K562 (cell line): ENCODE measurements around the gene PELI1. TPM values are rescaled to one million over a fixed set of nuclear protein-coding genes. Genes with fewer than 3 reads are reported as not detected.
A peak's percentile ranks its signal among the peaks of the same experiment; 100 is the strongest.

Experiments used
- ATAC-seq: fragments of 200-7000 bp; cut with Tn5 transposase; 3 replicates; pipeline ENCODE4 v1.9.1; 2020; ENCODE audit warnings: moderate library complexity
- BruUV-seq: library from RNA; stranded (reverse); fragments of 400-500 nt; replicated peaks from 2 replicates; lab custom pipeline; 2021; lab: Mats Ljungman, UMichigan
- CTCF ChIA-PET: fragments of 300-600 bp; formaldehyde crosslinking; extraction: SDS; loops from one replicate; lab custom pipeline; 2021; ENCODE audit warnings: low intra/inter-chr PET ratio; lab: Yijun Ruan, JAX
- POLR2A ChIA-PET: fragments of 300-600, 350-650 bp; sonication (Branson Sonifier 250); formaldehyde crosslinking; extraction: SDS; loops from one replicate; lab custom pipeline; 2021; ENCODE audit warnings: antibody characterized with exemption, inconsistent platforms; lab: Yijun Ruan, JAX
- DNase-seq, 4 experiments: peaks; one replicate each; pipeline versions ENCODE4 v3.0.0 to v3.0.0-alpha.2; 2011 to 2018; ENCODE audit warnings: low spot score in 3 of 4, mixed read lengths in 3 of 4; ENCODE audit errors: extremely low read depth in 1 of 4
- FAIRE-seq: peaks from 2 replicates; lab custom pipeline; 2011; peaks lifted over from hg19 to GRCh38; lab: Jason Lieb, UNC
- H2AFZ ChIP-seq: 2 replicates; pipeline ENCODE4 v1.6.0; 2011; ENCODE audit warnings: low read depth, low read length, control low read depth, inconsistent platforms
- H3K27ac ChIP-seq: fragments of 200-600 bp; 3 replicates; pipeline ENCODE4 v1.8.0; 2011; ENCODE audit warnings: low read depth, mild to moderate bottlenecking, control low read depth, inconsistent platforms, low read length, moderate library complexity, mixed read lengths; ENCODE audit errors: extremely low read depth
- H3K27me3 ChIP-seq, 2 experiments: fragments of 300-600 bp in 1 of 2; 2 replicates in 1 of 2; 3 replicates in 1 of 2; pipeline versions ENCODE4 v1.6.0 to v1.8.0; 2011; ENCODE audit warnings: inconsistent platforms in 2 of 2, low read length in 2 of 2, mild to moderate bottlenecking in 1 of 2, mixed read lengths in 1 of 2, moderate library complexity in 1 of 2; ENCODE audit not compliant: control insufficient read depth in 2 of 2, insufficient read depth in 2 of 2
- H3K36me3 ChIP-seq: fragments of 300-600 bp; 3 replicates; pipeline ENCODE4 v1.8.0; 2011; ENCODE audit warnings: mild to moderate bottlenecking, low read length, inconsistent platforms; ENCODE audit not compliant: control insufficient read depth, insufficient read depth
- H3K4me1 ChIP-seq, 2 experiments: fragments of 200-600 bp in 1 of 2; replicated peaks in 1 of 2; 2 replicates in 1 of 2; 3 replicates in 1 of 2; pipeline versions ENCODE4 v1.5.1 to v1.8.0; 2011; ENCODE audit warnings: inconsistent platforms in 2 of 2, low read length in 2 of 2, mild to moderate bottlenecking in 1 of 2, mixed read lengths in 1 of 2, moderate library complexity in 1 of 2; ENCODE audit not compliant: control insufficient read depth in 2 of 2, insufficient read depth in 2 of 2
- H3K4me2 ChIP-seq: 2 replicates; pipeline ENCODE4 v1.6.1; 2011; ENCODE audit warnings: low read length, control low read depth, inconsistent platforms, mixed read lengths; ENCODE audit not compliant: insufficient read depth
- H3K4me3 ChIP-seq: fragments of 200-600 bp; sonication (generic), shearing (Covaris generic); 2 replicates; pipeline ENCODE4 v1.5.1; 2016; ENCODE audit warnings: control low read depth, inconsistent platforms
- H3K79me2 ChIP-seq: fragments of 200-600 bp; 3 replicates; pipeline ENCODE4 v1.8.0; 2011; ENCODE audit warnings: low read length, inconsistent platforms; ENCODE audit not compliant: control insufficient read depth, insufficient read depth
- H3K9ac ChIP-seq, 2 experiments: 2 replicates each; pipeline versions ENCODE4 v1.6.0 to v1.6.1; 2011; ENCODE audit warnings: low read depth in 2 of 2, low read length in 2 of 2, control low read depth in 1 of 2, inconsistent platforms in 1 of 2, mild to moderate bottlenecking in 1 of 2, mixed read lengths in 1 of 2; ENCODE audit not compliant: insufficient read depth in 1 of 2
- H3K9me1 ChIP-seq: one replicate; pipeline ENCODE4 v1.6.0; 2011; ENCODE audit warnings: inconsistent platforms, mild to moderate bottlenecking, low read length, moderate library complexity; ENCODE audit not compliant: control insufficient read depth, insufficient read depth
- H3K9me3 ChIP-seq: replicated peaks from 2 replicates; pipeline ENCODE4 v1.5.1; 2011; ENCODE audit warnings: low read depth, low read length, inconsistent platforms; ENCODE audit not compliant: control insufficient read depth, insufficient read depth
- H4K20me1 ChIP-seq: replicated peaks from 2 replicates; pipeline ENCODE4 v1.6.1; 2011; ENCODE audit warnings: low read length, inconsistent platforms, mixed read lengths; ENCODE audit not compliant: control insufficient read depth, insufficient read depth
- GTF2A2 ChIP-seq: IDR thresholded peaks from 2 replicates; pipeline ENCODE4 v1.6.1; 2016; ENCODE audit warnings: mild to moderate bottlenecking, missing genetic modification characterization, missing compliant biosample characterization
- HIVEP1 ChIP-seq: fragments of 250-450 bp; sonication (Bioruptor Pico); IDR thresholded peaks from 2 replicates; pipeline ENCODE4 v1.4.0; 2020; ENCODE audit warnings: mild to moderate bottlenecking
- HMG20A ChIP-seq: fragments of 450-650 bp; formaldehyde crosslinking; conservative IDR thresholded peaks from 2 replicates; pipeline ENCODE4 v1.4.0; 2020; ENCODE audit warnings: mild to moderate bottlenecking, mixed read lengths
- ID3 ChIP-seq, 2 experiments: fragments of 250-450 bp in 1 of 2; fragments of 450-650 bp in 1 of 2; sonication (Bioruptor Pico) in 1 of 2; IDR thresholded peaks; 2 replicates each; pipeline versions ENCODE4 v1.6.1 to v1.8.0; 2016 to 2021; ENCODE audit warnings: mild to moderate bottlenecking in 2 of 2, moderate library complexity in 2 of 2, missing compliant biosample characterization in 1 of 2, missing genetic modification characterization in 1 of 2
- MLX ChIP-seq, 2 experiments: fragments of 450-650 bp in 1 of 2; sonication (generic) in 1 of 2; formaldehyde crosslinking; conservative IDR thresholded peaks; 2 replicates each; pipeline versions ENCODE4 v1.4.0 to v1.8.1; 2020 to 2022; ENCODE audit warnings: mild to moderate bottlenecking in 1 of 2, missing genetic modification reagents in 1 of 2
- NCOR1 ChIP-seq: fragments of 450-650 bp; IDR thresholded peaks from 2 replicates; pipeline ENCODE4 v1.6.1; 2016; ENCODE audit warnings: mild to moderate bottlenecking, moderate library complexity
- PML ChIP-seq: IDR thresholded peaks from 2 replicates; pipeline ENCODE4 v1.6.1; 2012; ENCODE audit warnings: low read length, inconsistent platforms
- POLR2AphosphoS2 ChIP-seq: IDR thresholded peaks from 2 replicates; pipeline ENCODE4 v1.6.1; 2012; ENCODE audit warnings: low read length, improper control_type of control experiment
- SMARCA5 ChIP-seq: fragments of 450-650 bp; IDR thresholded peaks from 2 replicates; pipeline ENCODE4 v1.6.1; 2016
- SMC3 ChIP-seq: conservative IDR thresholded peaks from 2 replicates; pipeline ENCODE4 v1.6.1; 2011; ENCODE audit warnings: low read depth, low read length, improper control_type of control experiment; ENCODE audit not compliant: insufficient read depth
- STAG1 ChIP-seq: sonication (generic); formaldehyde crosslinking; IDR thresholded peaks from 2 replicates; pipeline ENCODE4 v1.5.0; 2020; ENCODE audit warnings: missing genetic modification reagents, borderline replicate concordance
- SUPT5H ChIP-seq: fragments of 450-650 bp; IDR thresholded peaks from 2 replicates; pipeline ENCODE4 v1.6.1; 2016
- TFAM ChIP-seq: fragments of 250-450 bp; sonication (Bioruptor Pico); conservative IDR thresholded peaks from 2 replicates; pipeline ENCODE4 v1.5.0; 2021; ENCODE audit warnings: mild to moderate bottlenecking, moderate library complexity
- ZNF253 ChIP-seq: fragments of 250-450 bp; sonication (Bioruptor Pico); conservative IDR thresholded peaks from 2 replicates; pipeline ENCODE4 v1.6.1; 2021; ENCODE audit warnings: mild to moderate bottlenecking
- ZNF785 ChIP-seq: fragments of 250-450 bp; sonication (Bioruptor Pico); IDR thresholded peaks from 2 replicates; pipeline ENCODE4 v1.4.0; 2020; ENCODE audit warnings: mild to moderate bottlenecking
- WGBS: fragments of 100-300 bp; shearing (Covaris generic); methylation state at CpG from one replicate; pipeline ENCODE4 v1.1.6; 2016; ENCODE audit warnings: low coverage, mixed read lengths; ENCODE audit not compliant: insufficient coverage; ENCODE audit errors: missing lambda C conversion rate; 5-methylcytosine and 5-hydroxymethylcytosine counted together
- in situ Hi-C: fragments of 300-500 bp; cut with MboI; formaldehyde crosslinking; loops from 4 replicates; pipeline ENCODE4 v1.15.0; 2018; ENCODE audit warnings: inconsistent platforms, mixed read lengths
- intact Hi-C: fragments of 100-400 bp; cut with micrococcal nuclease; formaldehyde crosslinking; loops from 2 replicates; pipeline ENCODE4 v1.14.2; 2022
- polyA plus RNA-seq, 8 experiments: library from polyadenylated mRNA; depleted of rRNA in 4 of 8; stranded (reverse) in 5 of 8; unstranded in 3 of 8; fragments of >200 nt; fragmentation: Nextera tagmentation in 2 of 8; fragmentation: Illumina TruSeq in 1 of 8; extraction: Ambion mirVana in 2 of 8; extraction: Trizol in 1 of 8; gene quantifications; 2 replicates each; pipeline versions ENCODE4 v1.2.1 to v1.2.3, GENCODE V29; 2011 to 2014; ENCODE audit warnings: inconsistent platforms in 1 of 8, missing spikeins in 1 of 8
- total RNA-seq, 7 experiments: library from RNA; depleted of rRNA in 6 of 7; stranded (reverse); fragments of >200 nt in 6 of 7; fragmentation: Illumina TruSeq in 2 of 7; extraction: Trizol in 2 of 7; gene quantifications; 2 replicates each; pipeline versions ENCODE4 v1.2.1 to v1.2.3, GENCODE V29; 2011 to 2021; ENCODE audit warnings: low replicate concordance in 1 of 7
- TF ChIP-seq, protein P1 (sequence below), 2 experiments: fragments of 450-650 bp; conservative IDR thresholded peaks; 2 replicates each; pipeline ENCODE4 v1.6.1; 2017; ENCODE audit warnings: mild to moderate bottlenecking in 2 of 2, moderate library complexity in 2 of 2

The PELI1 gene
- total and polyA plus RNA-seq, 9 of the 15 experiments (the other 6 are each of a cell fraction or from before 2014, with no cell fraction given): 3.3 to 19.2 (median 12.5) TPM

- DNase-seq (no peak), FAIRE-seq (no peak), ATAC-seq (peak; percentile 53)
- Histone ChIP-seq H3K4me1 (peaks cover 0 to 18% of the 10 kb centered on the region in 2 experiments; a peak in 2 of 5 replicates), H3K4me2 (no peak overlapping the region), H3K27me3 (no peaks in the 10 kb centered on the region), H4K20me1 (no peaks in the 10 kb centered on the region), H3K9me3 (no peaks in the 10 kb centered on the region), H3K9me1 (no peaks in the 10 kb centered on the region), H3K27ac (no peak overlapping the region), H3K79me2 (peaks cover 11% of the 10 kb centered on the region; the same call in 2 of the 3 replicates), H3K36me3 (no peaks in the 10 kb centered on the region), H3K9ac (no peak overlapping the region), H3K4me3 (no peak overlapping the region)
- POLR2A ChIA-PET: interaction anchor here (1.0 to 1.4 kb wide), 2 partner anchors 8 to 13 kb away, joined by 3 to 5 read pairs; no protein-coding TSS in a partner anchor
- in situ Hi-C loops: no loop called here
- 43% methylated on average over 1 of the region's 1 CpG for WGBS
- CTCF ChIA-PET: no interaction called here
- intact Hi-C loops: no loop called here
- BruUV-seq: no TSS peak
- no peak for TF ChIP-seq HIVEP1 (CRISPR knock-in tag)
- no peak for TF ChIP-seq HMG20A (CRISPR knock-in tag)
- no peak for TF ChIP-seq GTF2A2 (tag)
- TF ChIP-seq, protein P1, sequence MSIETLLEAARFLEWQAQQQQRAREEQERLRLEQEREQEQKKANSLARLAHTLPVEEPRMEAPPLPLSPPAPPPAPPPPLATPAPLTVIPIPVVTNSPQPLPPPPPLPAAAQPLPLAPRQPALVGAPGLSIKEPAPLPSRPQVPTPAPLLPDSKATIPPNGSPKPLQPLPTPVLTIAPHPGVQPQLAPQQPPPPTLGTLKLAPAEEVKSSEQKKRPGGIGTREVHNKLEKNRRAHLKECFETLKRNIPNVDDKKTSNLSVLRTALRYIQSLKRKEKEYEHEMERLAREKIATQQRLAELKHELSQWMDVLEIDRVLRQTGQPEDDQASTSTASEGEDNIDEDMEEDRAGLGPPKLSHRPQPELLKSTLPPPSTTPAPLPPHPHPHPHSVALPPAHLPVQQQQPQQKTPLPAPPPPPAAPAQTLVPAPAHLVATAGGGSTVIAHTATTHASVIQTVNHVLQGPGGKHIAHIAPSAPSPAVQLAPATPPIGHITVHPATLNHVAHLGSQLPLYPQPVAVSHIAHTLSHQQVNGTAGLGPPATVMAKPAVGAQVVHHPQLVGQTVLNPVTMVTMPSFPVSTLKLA (conservative IDR thresholded peaks at IDR 0.05): no peak
- TF ChIP-seq ZNF253 (CRISPR knock-in tag): no peak
- no peak for TF ChIP-seq ID3 (CRISPR knock-in tag; IDR thresholded peaks at IDR 0.05)
- no peak for TF ChIP-seq ID3 (tag; IDR thresholded peaks at IDR 0.05)
- no peak for TF ChIP-seq SUPT5H
- TF ChIP-seq MLX (CRISPR knock-in tag; conservative IDR thresholded peaks at IDR 0.05): no peak
- TF ChIP-seq SMARCA5: no peak
- no peak for TF ChIP-seq SMC3
- no peak for TF ChIP-seq STAG1 (CRISPR knock-in tag)
- TF ChIP-seq POLR2AphosphoS2: no peak
- TF ChIP-seq ZNF785: no peak
- no peak for TF ChIP-seq PML
- no peak for TF ChIP-seq TFAM (CRISPR knock-in tag)
- no peak for TF ChIP-seq NCOR1
- TF ChIP-seq, all 486 proteins: peak for 0
- H2AFZ ChIP-seq: no peak overlapping the region
Observed at GRCh38 chr2:64114063-64114911, 29.9 kb downstream of the PELI1 start.
